Mucosa of descending colon (tissue), 3 donors: ENCODE measurements around the gene ABL1. TPM values are rescaled to one million over a fixed set of nuclear protein-coding genes. Genes with fewer than 3 reads are reported as not detected.

Experiments used
- ATAC-seq: fragments of 200-7000 bp; cut with Tn5 transposase; one replicate; pipeline ENCODE4 v1.9.1; 2020; ENCODE audit warnings: mild to moderate bottlenecking, moderate library complexity
- DNase-seq, 3 donors: peaks; one replicate each; pipeline ENCODE4 v3.0.0-alpha.2; 2020
- H3K36me3 ChIP-seq: fragments of 200-600 bp; one replicate; pipeline ENCODE4 v1.8.0; 2021; ENCODE audit warnings: low read depth, mild to moderate bottlenecking
- H3K4me1 ChIP-seq: fragments of 200-600 bp; one replicate; pipeline ENCODE4 v1.8.0; 2021; ENCODE audit warnings: low read depth, mild to moderate bottlenecking
- H3K4me3 ChIP-seq: fragments of 200-600 bp; one replicate; pipeline ENCODE4 v1.8.0; 2021; ENCODE audit warnings: mild to moderate bottlenecking
- H3K9me3 ChIP-seq: fragments of 200-600 bp; one replicate; pipeline ENCODE4 v1.8.0; 2021; ENCODE audit warnings: mild to moderate bottlenecking
- intact Hi-C, 2 donors: fragments of 100-400 bp; cut with DNase I in 1 of 2; cut with micrococcal nuclease in 1 of 2; formaldehyde crosslinking; loops; one replicate each; pipeline versions ENCODE4 v1.11.0 to v1.11.1; 2022; cut with DNase I, micrococcal nuclease
- total RNA-seq, 3 donors: library from RNA; stranded (reverse); fragmentation: NEBNext Ultra II Directional in 2 of 3; extraction: Animal tissue kit (Norgen Biotek cat#: 25700) in 2 of 3; gene quantifications; one replicate each; pipeline versions ENCODE4 v1.2.1 to v1.2.4, GENCODE V29; 2021 to 2023
- TF ChIP-seq, protein P1 (sequence below): fragments of 200-600 bp; IDR thresholded peaks from one replicate; pipeline ENCODE4 v1.8.0; 2022; ENCODE audit warnings: antibody characterized with exemption, mild to moderate bottlenecking
- donor health status: DM: no; HTN: no; CAD: no; lungs with moderate emphysema.
- donor health status: DM: no; HTN: no; CAD: no.
- donor health status: DM: no; HTN: yes; CAD: no.

Gene ABL1
- total RNA-seq, 3 donors from 2014 or later: 86.6 to 147 (median 91.4) TPM

DNA sequence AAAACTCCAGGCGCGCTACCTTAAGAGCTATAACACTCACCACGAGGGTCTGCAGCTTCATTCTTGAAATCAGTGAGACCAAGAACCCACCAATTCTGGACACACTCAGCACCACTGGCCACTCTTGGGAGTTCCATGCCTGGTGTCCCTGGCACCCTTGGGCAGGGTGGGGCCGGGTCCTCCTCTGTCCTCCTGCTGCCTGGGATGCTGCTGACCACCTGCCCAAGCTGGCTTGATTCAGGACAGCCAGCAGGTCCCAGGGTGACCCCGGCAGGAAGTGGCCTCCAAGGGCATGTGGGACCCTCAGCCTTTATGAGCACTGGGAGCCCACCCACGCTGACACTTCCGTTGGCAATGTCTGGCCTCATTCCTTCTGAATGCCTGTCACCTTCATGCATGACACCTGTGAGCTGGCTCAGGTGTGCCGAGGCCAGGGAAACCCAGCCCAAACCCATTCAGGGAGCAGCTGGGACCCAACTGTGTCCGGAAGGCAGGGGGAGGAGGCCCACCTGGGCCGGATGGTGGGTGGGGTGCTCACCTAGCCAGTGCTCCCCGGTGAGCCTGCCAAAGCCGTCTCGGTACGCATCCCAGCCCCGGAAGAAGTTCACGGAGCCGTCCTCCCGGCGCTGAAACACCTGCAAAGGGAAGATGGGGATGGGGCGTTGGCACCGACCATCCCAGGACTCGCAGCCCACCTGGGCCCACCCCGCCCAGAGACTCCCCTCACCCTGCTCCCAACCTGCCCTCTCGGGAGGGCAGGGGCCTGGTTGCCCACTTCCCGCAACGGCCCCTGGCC, 76.4 kb downstream of the ABL1 start:
- TF ChIP-seq, protein P1, sequence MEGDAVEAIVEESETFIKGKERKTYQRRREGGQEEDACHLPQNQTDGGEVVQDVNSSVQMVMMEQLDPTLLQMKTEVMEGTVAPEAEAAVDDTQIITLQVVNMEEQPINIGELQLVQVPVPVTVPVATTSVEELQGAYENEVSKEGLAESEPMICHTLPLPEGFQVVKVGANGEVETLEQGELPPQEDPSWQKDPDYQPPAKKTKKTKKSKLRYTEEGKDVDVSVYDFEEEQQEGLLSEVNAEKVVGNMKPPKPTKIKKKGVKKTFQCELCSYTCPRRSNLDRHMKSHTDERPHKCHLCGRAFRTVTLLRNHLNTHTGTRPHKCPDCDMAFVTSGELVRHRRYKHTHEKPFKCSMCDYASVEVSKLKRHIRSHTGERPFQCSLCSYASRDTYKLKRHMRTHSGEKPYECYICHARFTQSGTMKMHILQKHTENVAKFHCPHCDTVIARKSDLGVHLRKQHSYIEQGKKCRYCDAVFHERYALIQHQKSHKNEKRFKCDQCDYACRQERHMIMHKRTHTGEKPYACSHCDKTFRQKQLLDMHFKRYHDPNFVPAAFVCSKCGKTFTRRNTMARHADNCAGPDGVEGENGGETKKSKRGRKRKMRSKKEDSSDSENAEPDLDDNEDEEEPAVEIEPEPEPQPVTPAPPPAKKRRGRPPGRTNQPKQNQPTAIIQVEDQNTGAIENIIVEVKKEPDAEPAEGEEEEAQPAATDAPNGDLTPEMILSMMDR: no peak
- no peak for DNase-seq
- no peaks in the 10 kb centered on the region for H3K9me3 ChIP-seq
- intact Hi-C loops: no loop called here
- H3K4me3 ChIP-seq: no peak overlapping the region
- H3K4me1 ChIP-seq: no peaks in the 10 kb centered on the region
- no peaks in the 10 kb centered on the region for H3K36me3 ChIP-seq
- ATAC-seq: no peak

DNA sequence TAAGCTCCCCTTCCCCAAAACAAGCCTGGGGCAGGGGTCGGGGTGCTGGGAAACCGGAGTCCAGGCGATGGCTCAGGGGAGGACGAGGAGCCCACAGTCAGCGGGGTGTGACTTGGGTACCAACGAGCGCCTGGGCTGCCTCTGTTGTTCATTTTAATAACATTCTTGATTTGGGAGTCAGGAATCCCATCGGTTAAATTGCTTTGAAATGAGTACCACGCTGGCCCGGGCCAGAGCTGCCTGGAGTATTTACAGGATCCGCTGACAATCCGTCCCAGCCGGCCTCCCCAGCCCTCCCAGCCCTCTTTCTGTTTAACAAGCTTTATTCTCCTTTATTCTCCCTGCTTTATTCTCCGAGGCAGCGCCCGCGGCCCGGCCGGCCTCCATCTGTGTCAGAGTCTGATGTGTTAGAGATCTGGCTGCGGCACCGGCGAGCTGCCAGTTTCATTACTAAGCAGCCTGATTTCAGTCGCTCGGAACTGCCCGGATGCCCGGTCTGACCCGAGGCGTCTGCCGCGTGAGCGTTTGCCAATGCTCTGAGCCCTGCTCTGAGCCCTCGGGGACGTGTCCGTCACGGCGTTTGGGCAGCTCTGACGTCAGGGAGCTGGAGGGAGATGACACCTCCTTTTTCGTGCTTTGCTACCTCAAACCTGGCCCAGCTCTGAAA, 78.0 kb downstream of the ABL1 start:
- ATAC-seq: peak; percentile 20
- no peak for DNase-seq
- no peaks in the 10 kb centered on the region for H3K9me3 ChIP-seq
- no peaks in the 10 kb centered on the region for H3K36me3 ChIP-seq
- intact Hi-C loops: no loop called here
- no peak overlapping the region for H3K4me3 ChIP-seq
- no peaks in the 10 kb centered on the region for H3K4me1 ChIP-seq
- TF ChIP-seq, protein P1: no peak

DNA sequence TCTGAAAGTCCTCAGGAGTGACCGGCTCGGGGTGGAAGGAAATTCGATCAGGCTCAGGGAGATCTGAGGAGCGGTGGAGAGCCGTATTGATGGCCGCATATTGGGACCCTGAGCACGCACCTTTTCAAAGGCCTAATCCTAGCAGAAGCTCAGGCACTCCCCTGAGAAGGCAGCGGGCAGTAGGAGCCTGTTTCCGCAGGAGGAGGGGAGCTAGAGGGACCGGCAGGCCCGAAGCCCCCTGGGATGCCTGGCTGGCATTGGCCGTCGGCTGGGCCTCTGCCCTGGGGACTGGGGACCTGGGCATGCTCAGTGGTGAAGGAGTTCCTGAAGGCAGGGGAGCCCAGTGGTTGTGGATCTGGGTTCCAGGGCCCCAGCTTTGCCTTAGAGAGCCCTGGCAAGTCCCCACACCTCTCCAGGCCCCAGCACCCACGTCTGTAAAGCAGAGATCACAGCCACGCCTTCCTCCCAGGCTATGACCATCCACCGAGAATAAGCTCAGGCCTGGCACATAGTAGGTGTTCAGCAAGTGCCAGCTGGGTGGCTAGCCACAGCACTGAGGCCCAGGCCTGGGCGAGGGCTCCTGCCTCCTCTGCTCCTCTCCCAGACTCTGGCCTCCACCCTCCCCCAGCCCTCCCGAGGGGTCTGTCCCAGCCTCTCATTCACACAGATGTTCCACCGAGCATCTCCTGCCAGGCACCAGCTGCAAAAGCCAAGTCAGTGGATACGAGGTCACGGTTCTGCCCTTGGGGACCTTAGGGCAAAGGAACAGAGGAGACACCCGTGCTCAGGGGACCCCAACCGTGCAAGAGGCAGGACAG, 78.8 kb downstream of the ABL1 start:
- no peaks in the 10 kb centered on the region for H3K9me3 ChIP-seq
- intact Hi-C loops: no loop called here
- DNase-seq: no peak
- no peaks in the 10 kb centered on the region for H3K36me3 ChIP-seq
- no peaks in the 10 kb centered on the region for H3K4me1 ChIP-seq
- no peak for ATAC-seq
- TF ChIP-seq, protein P1: no peak
- H3K4me3 ChIP-seq: no peak overlapping the region

DNA sequence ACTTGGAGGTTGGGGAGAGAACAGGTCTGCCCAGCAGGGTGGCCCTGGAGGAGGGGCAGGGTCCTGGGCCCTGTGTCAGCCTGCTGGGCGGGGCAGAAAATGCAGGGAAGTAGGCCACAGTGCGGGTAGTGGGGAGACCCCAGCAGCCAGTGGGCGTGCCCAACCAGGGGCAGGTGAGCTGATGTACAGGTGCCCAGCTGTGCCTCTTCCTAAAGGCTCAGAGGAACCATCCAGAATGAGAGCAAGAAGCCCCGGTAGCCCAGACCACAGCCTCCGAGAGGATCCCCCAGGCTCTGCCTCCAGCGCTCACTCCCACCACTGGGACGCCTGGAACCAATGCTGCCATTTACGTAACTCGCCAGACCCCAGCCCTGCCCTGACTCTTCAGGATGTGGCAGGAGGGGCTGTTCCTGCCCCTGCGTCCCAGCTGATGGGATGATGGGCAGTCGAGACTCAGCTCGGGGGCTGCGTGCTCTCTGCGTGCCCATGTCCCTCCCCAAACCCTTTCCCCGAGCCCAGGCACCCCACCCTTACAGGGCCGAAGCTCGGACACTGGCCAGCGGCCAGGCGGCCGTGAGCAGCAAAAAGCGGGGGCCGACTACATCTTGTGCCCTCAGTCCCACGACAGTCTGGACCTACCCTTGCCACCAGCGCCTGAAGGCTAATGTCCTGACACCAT, 79.5 kb downstream of the ABL1 start:
- ATAC-seq (peak; percentile 8), DNase-seq (no peak)
- Histone ChIP-seq H3K4me1 (no peaks in the 10 kb centered on the region), H3K36me3 (no peaks in the 10 kb centered on the region), H3K9me3 (no peaks in the 10 kb centered on the region), H3K4me3 (no peak overlapping the region)
- intact Hi-C loops: no loop called here
- TF ChIP-seq, protein P1: no peak

DNA sequence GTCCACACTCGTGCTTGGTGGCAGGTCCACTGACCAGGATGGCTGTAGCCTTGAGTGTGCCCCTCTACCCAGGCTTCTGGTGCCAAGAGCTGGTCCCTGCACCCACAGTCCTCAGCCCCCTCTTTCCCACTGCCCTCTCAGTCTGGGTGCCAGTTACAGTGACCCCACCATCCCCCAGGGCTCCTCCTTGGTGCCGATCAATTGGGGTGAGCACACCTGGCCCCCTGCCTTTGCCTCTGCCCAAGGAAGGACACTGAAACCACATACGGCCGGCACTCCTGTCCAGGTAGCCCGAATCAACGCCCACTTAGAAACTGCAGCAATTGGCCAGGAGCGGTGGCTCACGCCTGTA, 80.0 kb downstream of the ABL1 start:
- intact Hi-C loops: no loop called here
- Histone ChIP-seq H3K9me3 (no peaks in the 10 kb centered on the region), H3K4me1 (no peaks in the 10 kb centered on the region), H3K4me3 (no peak overlapping the region), H3K36me3 (no peaks in the 10 kb centered on the region)
- DNase-seq (no peak), ATAC-seq (no peak)
- TF ChIP-seq, protein P1: no peak
